ENCODE results near the gene RHBDL3.

DNA sequence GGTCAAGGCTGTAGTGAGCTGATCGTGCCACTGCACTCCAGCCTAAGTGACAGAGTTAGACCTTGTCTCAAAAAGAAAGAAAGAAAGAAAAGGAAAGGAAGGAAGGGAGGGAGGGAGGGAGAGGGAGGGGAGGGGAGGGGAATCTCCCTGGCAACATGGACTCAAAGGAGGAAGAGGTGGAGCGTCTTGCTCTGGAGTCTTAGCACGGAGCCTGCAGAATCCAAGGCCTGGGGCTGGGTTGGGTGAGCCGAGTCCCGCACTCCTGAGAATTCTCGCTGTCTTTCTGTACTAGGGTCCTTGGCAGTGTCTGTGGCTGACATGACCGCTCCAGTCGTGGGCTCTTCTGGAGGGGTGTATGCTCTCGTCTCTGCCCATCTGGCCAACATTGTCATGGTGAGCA is 39.4 kb downstream of the RHBDL3 start:
- TF ChIP-seq CTCF (conservative IDR thresholded peaks at IDR 0.05; ENCODE audit: low read depth, low read length) (no peak), EZH2 (IDR thresholded peaks at IDR 0.05; ENCODE audit: borderline replicate concordance, low read depth, low read length, poor library complexity, severe bottlenecking) (no peak)

All from A673 (cell line).